Natural killer cell treated with Interleukin-12 subunit alpha and Interleukin-12 subunit beta and Interleukin-15 and Interleukin-18, amount 100 ng/mL, for 72 hours (primary cell): ENCODE measurements around the gene XPNPEP3. TPM values are rescaled to one million over a fixed set of nuclear protein-coding genes. Genes with fewer than 3 reads are reported as not detected.
A peak's percentile ranks its signal among the peaks of the same experiment; 100 is the strongest.
"Not testable (repeated sequence)": the region's sequence is repeated elsewhere in the genome, so short reads cannot be mapped to it uniquely, and the experiment has no call there.

Experiments
- ATAC-seq, 2 donors: fragments of 150-1000 bp; cut with Tn5 transposase in 1 of 2; sonication (Bioruptor Pico), chemical (Tn5 transposase) in 1 of 2; 2 replicates each; pipeline ENCODE4 v1.10.0; 2021
- DNase-seq: peaks from one replicate; pipeline ENCODE4 v3.0.0; 2022; ENCODE audit warnings: low spot score
- H3K27ac Mint-ChIP-seq, 2 donors: 1 replicate in 1 of 2; 2 replicates in 1 of 2; pipeline ENCODE4 v1.8.0; 2022; ENCODE audit warnings: mixed read lengths in 2 of 2, mild to moderate bottlenecking in 1 of 2, moderate library complexity in 1 of 2
- H3K27me3 Mint-ChIP-seq, 2 donors: 1 replicate in 1 of 2; 2 replicates in 1 of 2; pipeline ENCODE4 v1.8.0; 2022; ENCODE audit warnings: mixed read lengths in 2 of 2
- H3K36me3 Mint-ChIP-seq: one replicate; pipeline ENCODE4 v1.8.0; 2022; ENCODE audit warnings: mixed read lengths
- H3K4me1 Mint-ChIP-seq, 2 donors: 1 replicate in 1 of 2; 2 replicates in 1 of 2; pipeline ENCODE4 v1.8.0; 2022; ENCODE audit warnings: low read depth in 2 of 2, mixed read lengths in 2 of 2, mild to moderate bottlenecking in 1 of 2
- H3K4me3 Mint-ChIP-seq: one replicate; pipeline ENCODE4 v1.8.0; 2022; ENCODE audit warnings: mixed read lengths
- H3K9me3 Mint-ChIP-seq: 2 replicates; pipeline ENCODE4 v1.8.0; 2022; ENCODE audit warnings: mixed read lengths
- total RNA-seq, 2 donors: library from RNA; stranded (reverse); gene quantifications; one replicate each; pipeline ENCODE4 v1.2.3, GENCODE V29; 2022

Gene XPNPEP3
- total RNA-seq, 2 donors from 2014 or later: 16.2 to 26.1 TPM

DNA sequence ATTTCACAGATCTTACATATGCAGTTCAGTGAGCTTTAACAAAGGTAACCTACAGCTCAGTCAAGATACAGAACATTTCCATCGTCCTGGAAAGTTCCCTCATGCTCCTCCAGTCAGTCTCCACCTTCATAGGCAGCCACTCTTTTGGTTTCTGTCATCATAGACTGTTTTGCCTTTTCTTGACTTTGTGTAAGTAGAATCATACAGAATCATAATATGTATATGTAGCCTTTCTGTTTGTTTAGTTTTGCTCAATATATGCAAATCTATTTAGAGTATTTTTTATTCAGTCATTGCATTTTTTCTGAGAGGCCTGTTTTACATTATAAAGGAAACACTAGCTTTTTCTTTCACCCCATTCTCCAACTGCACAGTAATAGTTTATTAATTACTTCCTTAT lies 20.0 kb downstream of the XPNPEP3 start:
- Mint-ChIP-seq H3K27me3 (no peaks in the 10 kb centered on the region), H3K27ac (no peak overlapping the region), H3K4me1 (no peaks in the 10 kb centered on the region), H3K4me3 (no peak overlapping the region), H3K9me3 (no peaks in the 10 kb centered on the region), H3K36me3 (no peaks in the 10 kb centered on the region)
- ATAC-seq (no peak), DNase-seq (no peak)

DNA sequence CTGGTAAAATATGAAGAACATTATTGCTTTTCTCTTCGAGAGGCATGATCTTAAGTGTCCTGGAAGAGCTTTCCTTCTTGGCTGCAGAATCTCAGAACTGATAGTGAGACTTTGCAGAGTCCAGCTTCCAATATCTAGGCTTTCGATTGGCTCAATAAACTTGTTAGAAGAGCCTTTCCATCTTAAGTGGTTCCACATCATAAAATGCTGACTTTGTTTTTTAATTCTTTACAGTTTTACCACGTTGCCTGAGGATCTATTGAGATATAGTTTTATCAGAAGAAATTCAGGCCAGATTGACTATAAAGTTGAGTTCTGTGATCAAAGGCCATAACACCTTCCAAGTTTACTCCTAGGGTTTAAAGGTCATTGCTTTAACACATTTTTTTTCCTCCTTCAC lies 20.5 kb downstream of the XPNPEP3 start:
- DNase-seq: no peak
- ATAC-seq: no peak
- H3K27me3 Mint-ChIP-seq: no peaks in the 10 kb centered on the region
- H3K9me3 Mint-ChIP-seq: no peaks in the 10 kb centered on the region
- no peaks in the 10 kb centered on the region for H3K36me3 Mint-ChIP-seq
- H3K4me1 Mint-ChIP-seq: no peaks in the 10 kb centered on the region
- H3K27ac Mint-ChIP-seq: no peak overlapping the region
- no peak overlapping the region for H3K4me3 Mint-ChIP-seq

DNA sequence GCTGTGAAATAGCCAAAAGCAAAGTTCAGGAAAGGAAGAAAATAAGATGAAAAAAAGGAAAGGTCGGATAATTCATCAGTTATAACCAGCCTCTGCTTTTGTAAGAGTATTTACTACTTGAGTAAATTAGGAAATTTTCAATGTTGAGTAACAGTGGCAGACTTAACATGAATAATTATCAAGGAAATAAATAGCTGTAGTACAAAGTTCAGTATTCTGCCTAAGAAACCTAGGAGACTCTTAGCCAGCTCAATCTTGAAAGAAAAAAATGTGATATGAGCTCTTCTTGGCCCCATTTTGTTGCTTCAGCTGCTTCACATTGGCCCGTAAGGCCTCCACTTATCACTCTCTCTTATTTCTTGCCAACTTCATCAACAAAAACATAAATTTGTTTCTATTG lies 22.0 kb downstream of the XPNPEP3 start:
- no peaks in the 10 kb centered on the region for H3K27me3 Mint-ChIP-seq
- H3K4me3 Mint-ChIP-seq: no peak overlapping the region
- DNase-seq: no peak
- no peak for ATAC-seq
- no peaks in the 10 kb centered on the region for H3K4me1 Mint-ChIP-seq
- H3K36me3 Mint-ChIP-seq: no peaks in the 10 kb centered on the region
- H3K9me3 Mint-ChIP-seq: no peaks in the 10 kb centered on the region
- no peak overlapping the region for H3K27ac Mint-ChIP-seq

DNA sequence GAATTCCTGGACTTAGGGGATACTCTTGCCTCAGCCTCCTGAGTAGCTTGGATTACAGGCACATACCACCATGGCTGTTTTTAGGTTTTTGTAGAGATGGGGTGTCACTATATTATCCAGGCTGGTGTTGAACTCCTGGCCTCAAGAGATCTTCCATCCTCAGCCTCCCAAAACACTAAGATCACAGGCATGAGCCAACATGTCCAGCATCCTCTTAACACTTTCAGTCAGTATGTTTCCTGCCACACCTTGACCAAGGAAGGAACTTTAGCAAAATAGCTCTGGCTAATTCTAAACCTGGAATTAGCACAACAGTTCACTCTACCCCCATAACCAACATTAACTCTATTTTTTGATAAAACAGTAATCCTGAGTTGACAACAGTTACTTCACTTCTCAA lies 32.2 kb downstream of the XPNPEP3 start:
- H3K27me3 Mint-ChIP-seq: no peaks in the 10 kb centered on the region
- H3K4me1 Mint-ChIP-seq: no peaks in the 10 kb centered on the region
- DNase-seq: no peak
- H3K36me3 Mint-ChIP-seq: peaks cover 5% of the 10 kb centered on the region
- ATAC-seq: no peak
- H3K4me3 Mint-ChIP-seq: no peak overlapping the region
- H3K27ac Mint-ChIP-seq: no peak overlapping the region
- H3K9me3 Mint-ChIP-seq: no peaks in the 10 kb centered on the region

DNA sequence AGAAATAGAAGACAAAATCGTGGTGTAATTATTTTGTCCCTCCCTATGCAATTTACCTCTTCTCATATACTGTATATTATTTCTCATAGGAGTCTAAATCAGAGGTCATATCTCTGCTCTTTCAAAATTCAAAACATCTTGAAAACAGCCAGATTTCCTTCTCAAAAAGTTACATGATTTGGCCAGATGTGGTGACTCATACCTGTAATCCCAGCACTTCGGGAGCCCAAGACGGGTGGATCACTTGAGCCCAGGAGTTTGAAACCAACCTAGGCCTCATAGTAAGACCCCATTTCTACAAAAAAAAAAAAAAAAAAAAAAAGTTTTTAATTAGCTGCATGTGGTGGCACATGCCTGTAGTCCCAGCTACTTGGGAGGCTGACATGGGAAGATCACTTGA lies 33.9 kb downstream of the XPNPEP3 start:
- Mint-ChIP-seq H3K36me3 (peaks cover 5% of the 10 kb centered on the region), H3K27ac (no peak overlapping the region), H3K4me1 (no peaks in the 10 kb centered on the region), H3K9me3 (no peaks in the 10 kb centered on the region), H3K4me3 (no peak overlapping the region), H3K27me3 (no peaks in the 10 kb centered on the region)
- DNase-seq (no peak), ATAC-seq (no peak)

DNA sequence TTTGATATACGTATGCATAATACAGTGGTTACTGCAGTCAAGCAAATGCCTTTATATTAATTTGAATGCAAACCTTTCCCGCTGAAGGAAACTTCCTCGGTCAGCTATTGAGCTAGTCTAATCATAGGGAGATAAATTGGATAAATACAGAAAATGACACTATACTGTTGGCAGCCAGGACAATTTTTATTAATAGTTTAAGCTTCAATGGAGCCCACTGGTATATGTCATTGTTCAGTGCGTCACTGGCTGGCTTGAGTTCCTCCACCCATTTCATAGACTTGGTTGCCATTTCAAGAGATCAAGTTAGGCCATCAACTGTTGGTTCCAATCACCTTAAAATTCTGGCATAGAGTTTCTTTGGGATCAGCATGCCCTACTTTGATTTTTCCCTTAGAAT lies 37.5 kb downstream of the XPNPEP3 start:
- ATAC-seq (no peak), DNase-seq (no peak)
- no peaks in the 10 kb centered on the region for H3K36me3 Mint-ChIP-seq
- no peaks in the 10 kb centered on the region for H3K27me3 Mint-ChIP-seq
- no peak overlapping the region for H3K4me3 Mint-ChIP-seq
- peaks cover 4 to 6% of the 10 kb centered on the region in 2 donors for H3K4me1 Mint-ChIP-seq
- H3K27ac Mint-ChIP-seq: no peak overlapping the region
- H3K9me3 Mint-ChIP-seq: no peaks in the 10 kb centered on the region

DNA sequence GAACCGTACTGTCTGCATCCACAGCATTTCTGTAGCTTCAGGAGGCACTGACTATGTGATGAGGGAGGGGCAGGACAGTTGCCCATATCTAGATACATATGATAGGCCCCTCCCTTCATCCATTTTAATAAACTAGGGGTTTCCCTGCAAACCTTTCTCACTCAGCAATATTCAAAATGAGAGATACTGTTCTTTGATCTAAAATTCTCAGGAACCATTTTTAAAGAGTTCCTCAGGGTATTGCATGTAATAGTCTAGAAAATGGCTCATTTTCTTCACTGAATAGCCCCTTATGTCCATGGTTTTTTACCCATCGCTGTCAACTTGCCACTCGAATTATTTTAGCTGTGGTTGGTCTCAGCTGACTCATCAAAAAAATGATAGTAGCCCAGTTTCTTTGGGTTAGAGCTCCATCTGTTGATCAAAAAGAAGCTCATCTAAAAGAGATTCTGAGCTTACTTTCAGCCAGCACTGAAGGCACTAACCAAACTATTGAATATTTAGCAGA lies 42.0 kb downstream of the XPNPEP3 start:
- ATAC-seq (peak in 1 of 2 donors; percentile 51), DNase-seq (no peak)
- H3K27me3 Mint-ChIP-seq: no peaks in the 10 kb centered on the region
- H3K9me3 Mint-ChIP-seq: no peaks in the 10 kb centered on the region
- H3K36me3 Mint-ChIP-seq: no peaks in the 10 kb centered on the region
- H3K4me3 Mint-ChIP-seq: no peak overlapping the region
- H3K4me1 Mint-ChIP-seq: peaks cover 4 to 6% of the 10 kb centered on the region in 2 donors
- H3K27ac Mint-ChIP-seq: peak overlapping the region in 1 of 2 donors; percentile 53

DNA sequence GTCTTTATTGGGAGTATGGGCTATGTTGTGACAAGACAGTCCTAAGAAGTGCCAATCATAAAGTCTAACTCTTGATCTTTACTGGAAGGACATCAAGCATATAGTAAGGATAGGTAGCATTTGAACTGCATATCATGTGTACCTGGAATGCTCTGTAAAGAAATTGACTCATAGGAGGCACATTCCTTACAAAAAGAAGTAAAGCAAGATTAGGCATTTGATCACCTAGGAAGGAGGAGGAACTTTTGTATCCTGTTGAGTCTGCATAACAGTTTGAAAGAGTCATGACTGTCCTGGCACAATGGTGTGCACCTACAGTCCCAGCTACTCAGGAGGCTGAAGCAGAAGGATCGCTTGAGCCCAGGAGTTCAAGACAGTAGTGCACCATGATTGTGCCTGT lies 47.2 kb downstream of the XPNPEP3 start:
- H3K27ac Mint-ChIP-seq: no peak overlapping the region
- H3K27me3 Mint-ChIP-seq: no peaks in the 10 kb centered on the region
- H3K4me3 Mint-ChIP-seq: no peak overlapping the region
- DNase-seq (no peak), ATAC-seq (no peak)
- no peaks in the 10 kb centered on the region for H3K9me3 Mint-ChIP-seq
- H3K36me3 Mint-ChIP-seq: peaks cover 4% of the 10 kb centered on the region
- H3K4me1 Mint-ChIP-seq: peaks cover 2% of the 10 kb centered on the region in 2 donors

DNA sequence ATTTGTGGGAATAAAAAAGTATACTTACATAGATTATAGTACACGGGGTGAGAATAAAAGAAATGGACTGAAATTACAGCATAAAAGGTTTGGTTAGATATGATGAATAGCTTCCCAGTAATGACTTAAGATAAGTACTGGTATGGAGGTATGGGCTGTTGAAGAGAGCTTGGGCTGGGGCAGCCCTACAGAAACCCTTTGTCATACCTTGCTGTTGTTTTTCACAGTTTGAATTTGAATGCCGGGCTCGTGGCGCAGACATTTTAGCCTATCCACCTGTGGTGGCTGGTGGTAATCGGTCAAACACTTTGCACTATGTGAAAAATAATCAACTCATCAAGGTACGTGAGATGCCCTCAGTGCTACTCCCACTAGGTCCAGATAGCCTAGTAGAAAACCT lies 51.9 kb downstream of the XPNPEP3 start:
- DNase-seq (no peak), ATAC-seq (no peak)
- no peak overlapping the region for H3K27ac Mint-ChIP-seq
- no peaks in the 10 kb centered on the region for H3K27me3 Mint-ChIP-seq
- peaks cover 4% of the 10 kb centered on the region for H3K36me3 Mint-ChIP-seq
- H3K9me3 Mint-ChIP-seq: no peaks in the 10 kb centered on the region
- H3K4me3 Mint-ChIP-seq: no peak overlapping the region
- no peaks in the 10 kb centered on the region for H3K4me1 Mint-ChIP-seq

DNA sequence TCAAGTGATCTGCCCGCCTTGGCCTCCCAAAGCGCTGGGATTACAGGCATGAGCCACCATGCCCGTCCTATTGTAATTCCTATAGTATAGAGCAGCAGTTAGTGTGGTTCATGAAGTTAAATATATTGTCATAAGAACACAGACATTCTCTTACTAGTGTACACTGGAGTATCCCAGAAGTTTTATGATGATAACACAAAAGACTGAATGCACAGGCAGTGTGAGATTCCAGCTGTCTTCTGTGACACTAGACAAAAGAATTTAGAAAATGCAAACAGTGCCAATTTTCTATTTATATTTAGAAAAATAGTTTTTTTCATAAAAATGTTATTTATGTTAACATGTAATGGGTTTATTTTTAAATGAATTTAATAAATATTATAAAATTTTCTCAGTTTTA lies 54.8 kb downstream of the XPNPEP3 start:
- H3K27me3 Mint-ChIP-seq: no peaks in the 10 kb centered on the region
- H3K4me1 Mint-ChIP-seq: no peaks in the 10 kb centered on the region
- H3K27ac Mint-ChIP-seq: no peak overlapping the region
- H3K4me3 Mint-ChIP-seq: no peak overlapping the region
- no peak for ATAC-seq
- H3K9me3 Mint-ChIP-seq: no peaks in the 10 kb centered on the region
- DNase-seq: no peak
- peaks cover 4% of the 10 kb centered on the region for H3K36me3 Mint-ChIP-seq

DNA sequence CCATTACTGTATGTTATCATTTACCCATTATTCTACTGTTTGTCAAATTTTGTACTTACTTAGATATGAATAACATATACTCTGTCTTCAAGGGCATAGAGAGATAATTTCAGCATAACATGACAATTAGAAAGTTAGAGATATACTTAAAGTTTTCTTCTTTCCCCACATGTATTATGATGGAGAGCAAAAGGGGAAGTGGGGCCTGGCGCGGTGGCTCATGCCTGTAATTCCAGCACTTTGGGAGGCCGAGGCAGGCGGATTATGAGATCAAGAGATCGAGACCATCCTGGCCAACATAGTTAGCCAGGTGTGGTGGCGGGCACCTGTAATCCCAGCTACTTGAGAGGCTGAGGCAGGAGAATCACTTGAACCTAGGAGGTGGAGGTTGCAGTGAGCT lies 56.0 kb downstream of the XPNPEP3 start:
- not testable (repeated sequence) for H3K27ac Mint-ChIP-seq, H3K36me3 Mint-ChIP-seq, DNase-seq, H3K27me3 Mint-ChIP-seq, H3K9me3 Mint-ChIP-seq, ATAC-seq, H3K4me1 Mint-ChIP-seq, H3K4me3 Mint-ChIP-seq

DNA sequence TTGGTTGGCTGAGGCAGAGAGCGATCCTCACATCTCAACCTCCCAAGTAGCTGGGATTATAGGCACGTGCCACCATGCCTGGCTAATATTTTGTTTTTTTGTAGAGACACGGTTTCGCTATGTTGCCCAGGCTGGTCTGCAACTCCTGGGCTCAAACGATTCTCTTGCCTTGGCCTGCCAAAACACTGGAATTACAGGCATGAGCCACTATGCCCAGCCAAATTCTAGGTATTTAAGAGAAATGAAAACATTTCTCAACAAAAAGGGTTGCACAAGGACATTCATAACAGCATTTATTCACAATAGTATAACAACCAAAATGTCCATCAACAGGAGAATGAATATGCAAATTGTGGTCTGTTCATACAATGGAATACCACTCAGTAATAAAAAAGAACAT lies 62.5 kb downstream of the XPNPEP3 start:
- ATAC-seq: no peak

DNA sequence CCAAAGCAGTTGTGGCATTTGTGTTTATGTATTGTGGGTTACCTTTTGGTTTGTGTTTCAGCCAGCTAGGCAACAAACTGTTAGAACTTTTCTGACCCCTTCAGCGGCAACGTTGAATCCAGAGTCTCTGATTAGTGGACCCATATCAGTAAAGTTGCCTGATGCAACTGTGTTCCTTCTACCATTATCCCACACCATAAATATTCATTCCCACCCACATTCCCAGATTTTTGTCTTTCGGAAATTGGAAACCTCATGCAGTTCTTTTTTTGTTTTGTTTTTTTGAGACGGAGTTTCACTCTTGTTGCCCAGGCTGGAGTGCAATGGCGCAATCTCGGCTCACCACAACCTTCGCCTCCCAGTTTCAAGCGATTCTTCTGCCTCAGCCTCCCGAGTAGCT lies 63.6 kb downstream of the XPNPEP3 start:
- ATAC-seq: no peak
- Mint-ChIP-seq H3K4me1 (peaks cover 3 to 6% of the 10 kb centered on the region in 2 donors), H3K27me3 (no peaks in the 10 kb centered on the region), H3K36me3 (peaks cover 4% of the 10 kb centered on the region), H3K4me3 (no peak overlapping the region), H3K27ac (no peak overlapping the region), H3K9me3 (no peaks in the 10 kb centered on the region)
- DNase-seq: no peak

More for the DNA sequence above, 62.5 kb downstream of the XPNPEP3 start:
- Mint-ChIP-seq H3K4me1 (peaks cover 3 to 6% of the 10 kb centered on the region in 2 donors), H3K27me3 (no peaks in the 10 kb centered on the region), H3K9me3 (no peaks in the 10 kb centered on the region), H3K27ac (no peak overlapping the region), H3K4me3 (no peak overlapping the region), H3K36me3 (peaks cover 4% of the 10 kb centered on the region)
- DNase-seq: no peak

DNA sequence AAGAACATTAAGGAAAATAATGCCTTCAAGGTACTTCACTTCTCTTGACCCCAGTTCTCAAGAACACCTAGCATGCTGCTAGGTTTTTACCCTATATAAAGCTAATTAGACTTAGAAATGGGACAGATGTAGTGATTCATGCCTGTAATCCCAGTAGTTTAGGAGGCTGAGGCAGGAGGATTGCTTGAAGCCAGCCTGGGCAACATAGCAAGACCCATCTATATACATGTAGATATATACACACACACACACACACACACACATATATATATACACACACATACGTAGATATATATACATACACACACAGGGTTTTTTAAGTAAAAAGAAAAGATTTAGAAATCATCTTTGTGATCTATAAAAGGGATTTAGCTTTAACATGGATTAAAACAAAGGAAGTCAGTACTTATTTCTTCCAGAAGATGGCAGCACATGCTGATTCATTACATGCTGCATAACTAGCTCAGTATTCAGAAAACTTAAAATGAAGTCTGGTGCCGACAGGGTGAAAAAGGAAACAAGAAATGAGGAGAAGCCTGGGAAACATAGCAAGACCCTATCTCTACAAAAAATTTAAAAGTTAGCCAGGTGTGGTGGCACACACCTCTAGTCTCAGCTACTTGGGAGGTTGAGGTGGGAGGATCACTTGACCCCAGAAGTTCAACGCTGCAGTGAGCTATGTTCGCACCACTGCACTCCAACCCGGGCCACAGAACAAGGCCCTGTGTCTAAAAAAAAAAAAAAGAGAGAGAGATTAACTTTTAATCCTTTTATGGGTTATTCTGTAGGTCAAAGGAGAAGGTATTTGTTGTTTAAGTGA lies 65.7 kb downstream of the XPNPEP3 start:
- Mint-ChIP-seq H3K4me3 (no peak overlapping the region), H3K36me3 (peaks cover 4% of the 10 kb centered on the region), H3K27me3 (no peaks in the 10 kb centered on the region), H3K27ac (peak overlapping the region in 1 of 2 donors; percentile 45), H3K9me3 (no peaks in the 10 kb centered on the region), H3K4me1 (peaks cover 3 to 6% of the 10 kb centered on the region in 2 donors)
- ATAC-seq (peak; percentile 60 to 67), DNase-seq (no peak)

DNA sequence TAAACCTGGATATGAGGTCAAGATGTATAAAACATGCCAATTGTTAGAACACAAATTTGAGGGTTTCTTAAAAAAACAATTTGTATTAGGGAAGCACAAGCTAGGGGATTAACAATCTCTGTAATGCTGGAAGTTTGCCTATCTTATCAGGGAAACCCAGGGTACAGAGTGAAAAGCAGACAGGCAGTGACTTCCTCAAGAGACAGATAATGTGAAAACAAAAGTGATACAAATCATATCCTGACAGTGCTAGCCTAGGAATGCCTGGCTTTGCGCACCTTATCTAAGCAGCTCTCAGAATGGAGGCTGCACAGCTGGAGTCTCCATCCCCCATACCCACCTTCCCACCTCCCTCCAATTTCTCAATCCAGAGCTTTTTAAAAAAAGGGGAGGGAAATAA lies 71.7 kb downstream of the XPNPEP3 start:
- no peaks in the 10 kb centered on the region for H3K9me3 Mint-ChIP-seq
- H3K4me1 Mint-ChIP-seq: no peaks in the 10 kb centered on the region
- no peak overlapping the region for H3K4me3 Mint-ChIP-seq
- H3K27ac Mint-ChIP-seq: no peak overlapping the region
- H3K27me3 Mint-ChIP-seq: no peaks in the 10 kb centered on the region
- no peak for ATAC-seq
- no peaks in the 10 kb centered on the region for H3K36me3 Mint-ChIP-seq
- DNase-seq: no peak
